Spleen (tissue), 11 donors: Measurements from ENCODE around the gene HMGB2. TPM values are rescaled to one million over a fixed set of nuclear protein-coding genes. Genes with fewer than 3 reads are reported as not detected.
A peak's percentile ranks its signal among the peaks of the same experiment; 100 is the strongest.

Experiments used
- DNase-seq: peaks from one replicate; pipeline ENCODE4 v3.0.0-alpha.2; 2020
- H3K27ac ChIP-seq, 8 donors: fragments of 200-600 bp; sonication (generic) in 7 of 8; 1 replicate in 4 of 8; 2 replicates in 4 of 8; pipeline versions ENCODE4 v1.5.0 to v1.8.0; 2016 to 2021; ENCODE audit warnings: inconsistent platforms in 4 of 8, mild to moderate bottlenecking in 4 of 8, moderate library complexity in 1 of 8
- H3K27me3 ChIP-seq, 7 donors: fragments of 200-600 bp; sonication (generic) in 6 of 7; replicated peaks in 1 of 7; 1 replicate in 4 of 7; 2 replicates in 3 of 7; pipeline versions ENCODE4 v1.5.0 to v1.8.0; 2016 to 2021; ENCODE audit warnings: inconsistent platforms in 3 of 7, mild to moderate bottlenecking in 1 of 7
- H3K36me3 ChIP-seq, 6 donors: fragments of 200-600 bp; sonication (generic) in 5 of 6; 1 replicate in 4 of 6; 2 replicates in 2 of 6; pipeline versions ENCODE4 v1.5.0 to v1.8.0; 2016 to 2021; ENCODE audit warnings: inconsistent platforms in 2 of 6
- H3K4me1 ChIP-seq, 6 donors: fragments of 200-600 bp; sonication (generic) in 5 of 6; 1 replicate in 3 of 6; 2 replicates in 3 of 6; pipeline versions ENCODE4 v1.5.0 to v1.8.0; 2016 to 2021; ENCODE audit warnings: inconsistent platforms in 3 of 6
- H3K4me3 ChIP-seq, 8 donors: fragments of 200-600 bp; sonication (generic) in 7 of 8; 1 replicate in 4 of 8; 2 replicates in 4 of 8; pipeline versions ENCODE4 v1.5.0 to v1.8.0; 2016 to 2021; ENCODE audit warnings: inconsistent platforms in 4 of 8, mild to moderate bottlenecking in 4 of 8, moderate library complexity in 2 of 8
- H3K9me3 ChIP-seq, 8 donors: fragments of 200-600 bp; sonication (generic) in 7 of 8; 1 replicate in 4 of 8; 2 replicates in 4 of 8; pipeline versions ENCODE4 v1.5.0 to v1.8.0; 2016 to 2021; ENCODE audit warnings: inconsistent platforms in 4 of 8
- POLR2A ChIP-seq, 3 donors: fragments of 450-650 bp; IDR thresholded peaks; one replicate each; pipeline ENCODE4 v1.5.1; 2017; ENCODE audit warnings: antibody characterized with exemption in 3 of 3, mild to moderate bottlenecking in 1 of 3
- POLR2AphosphoS5 ChIP-seq, 3 donors: sonication (generic); formaldehyde crosslinking; IDR thresholded peaks; one replicate each; pipeline ENCODE4 v1.5.1; 2017; ENCODE audit warnings: antibody characterized with exemption in 3 of 3
- WGBS, 5 donors: extraction: QIAGEN DNeasy Blood & Tissue Kit in 3 of 5; methylation state at CpG; one replicate each; pipeline versions ENCODE4 v1.1.5 to v1.1.7; 2013 to 2018; 5-methylcytosine and 5-hydroxymethylcytosine counted together
- intact Hi-C: fragments of 100-400 bp; cut with DNase I; formaldehyde crosslinking; loops from one replicate; pipeline ENCODE4 v1.15.0; 2023; ENCODE audit warnings: low total_unique reads
- polyA plus RNA-seq, 3 donors: library from polyadenylated mRNA; stranded (reverse); fragments of 200-250 nt; gene quantifications; one replicate each; pipeline ENCODE4 v1.2.1, GENCODE V29; 2013
- total RNA-seq, 7 donors: library from RNA; depleted of rRNA in 3 of 7; stranded (reverse); fragments of >200 nt in 3 of 7; fragmentation: NEBNext Ultra II Directional in 4 of 7; extraction: Animal tissue kit (Norgen Biotek cat#: 25700) in 4 of 7; gene quantifications; one replicate each; pipeline versions ENCODE4 v1.1.0 to v1.2.1, GENCODE V29; 2016 to 2021
- TF ChIP-seq, protein P1 (sequence below), 11 experiments: fragments of 200-600 bp in 7 of 11; fragments of 450-650 bp in 4 of 11; sonication (generic) in 4 of 11; IDR thresholded peaks in 8 of 11; conservative IDR thresholded peaks in 3 of 11; 1 replicate in 7 of 11; 2 replicates in 4 of 11; pipeline versions ENCODE4 v1.4.0 to v1.8.0; 2016 to 2021; ENCODE audit warnings: antibody characterized with exemption in 11 of 11, inconsistent platforms in 4 of 11, mild to moderate bottlenecking in 1 of 11
- donor health status: healthy with polysubstance abuse.
- donor health status: DM: no; HTN: no; CAD: no; lungs with moderate emphysema.
- donor health status: DM: no; HTN: no; CAD: no.
- donor health status: Bipolar disorder and iron deficiency.
- donor health status: healthy.
- donor health status: DM: no; HTN: no; CAD: no.
- donor health status: DM: yes; HTN: yes; CAD: no.

Gene HMGB2
- total and polyA plus RNA-seq, 10 donors = 78.2 to 421 (median 128) TPM

DNA sequence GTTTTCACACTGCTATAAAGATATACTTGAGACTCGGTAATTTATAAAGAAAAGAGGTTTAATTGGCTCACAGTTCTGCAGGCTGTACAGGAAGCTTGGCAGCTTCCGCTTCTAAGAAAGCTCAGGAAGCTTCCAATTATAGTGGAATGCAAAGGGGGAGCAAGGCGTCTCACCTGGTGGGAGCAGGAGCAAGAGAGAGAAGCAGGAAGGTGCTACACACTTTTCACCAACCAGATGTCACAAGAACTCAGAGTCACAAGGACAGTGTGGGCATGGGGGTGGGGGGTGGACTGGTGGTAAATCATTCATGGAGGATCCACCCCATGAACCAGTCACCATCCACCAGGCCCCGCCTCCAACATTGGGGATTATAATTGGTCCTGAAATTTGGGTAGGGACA lies 22.8 kb downstream of the HMGB2 start:
- intact Hi-C loops = no loop called here
- Histone ChIP-seq H3K36me3 (peaks cover 0 to 98% (median 20%) of the 10 kb centered on the region in 6 donors), H3K27me3 (no peaks in the 10 kb centered on the region), H3K4me3 (no peak overlapping the region), H3K27ac (no peak overlapping the region), H3K9me3 (no peaks in the 10 kb centered on the region), H3K4me1 (no peaks in the 10 kb centered on the region)
- TF ChIP-seq, protein P1, sequence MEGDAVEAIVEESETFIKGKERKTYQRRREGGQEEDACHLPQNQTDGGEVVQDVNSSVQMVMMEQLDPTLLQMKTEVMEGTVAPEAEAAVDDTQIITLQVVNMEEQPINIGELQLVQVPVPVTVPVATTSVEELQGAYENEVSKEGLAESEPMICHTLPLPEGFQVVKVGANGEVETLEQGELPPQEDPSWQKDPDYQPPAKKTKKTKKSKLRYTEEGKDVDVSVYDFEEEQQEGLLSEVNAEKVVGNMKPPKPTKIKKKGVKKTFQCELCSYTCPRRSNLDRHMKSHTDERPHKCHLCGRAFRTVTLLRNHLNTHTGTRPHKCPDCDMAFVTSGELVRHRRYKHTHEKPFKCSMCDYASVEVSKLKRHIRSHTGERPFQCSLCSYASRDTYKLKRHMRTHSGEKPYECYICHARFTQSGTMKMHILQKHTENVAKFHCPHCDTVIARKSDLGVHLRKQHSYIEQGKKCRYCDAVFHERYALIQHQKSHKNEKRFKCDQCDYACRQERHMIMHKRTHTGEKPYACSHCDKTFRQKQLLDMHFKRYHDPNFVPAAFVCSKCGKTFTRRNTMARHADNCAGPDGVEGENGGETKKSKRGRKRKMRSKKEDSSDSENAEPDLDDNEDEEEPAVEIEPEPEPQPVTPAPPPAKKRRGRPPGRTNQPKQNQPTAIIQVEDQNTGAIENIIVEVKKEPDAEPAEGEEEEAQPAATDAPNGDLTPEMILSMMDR (IDR thresholded peaks at IDR 0.05 in 8 of 11, conservative IDR thresholded peaks at IDR 0.05 in 3 of 11) = no peak
- TF ChIP-seq POLR2AphosphoS5 (IDR thresholded peaks at IDR 0.05) = no peak
- no peak for TF ChIP-seq POLR2A (IDR thresholded peaks at IDR 0.05)
- 81 to 92% (median 85%) methylated on average over 4 of the region's 4 CpGs for WGBS, 5 donors
- DNase-seq = no peak

DNA sequence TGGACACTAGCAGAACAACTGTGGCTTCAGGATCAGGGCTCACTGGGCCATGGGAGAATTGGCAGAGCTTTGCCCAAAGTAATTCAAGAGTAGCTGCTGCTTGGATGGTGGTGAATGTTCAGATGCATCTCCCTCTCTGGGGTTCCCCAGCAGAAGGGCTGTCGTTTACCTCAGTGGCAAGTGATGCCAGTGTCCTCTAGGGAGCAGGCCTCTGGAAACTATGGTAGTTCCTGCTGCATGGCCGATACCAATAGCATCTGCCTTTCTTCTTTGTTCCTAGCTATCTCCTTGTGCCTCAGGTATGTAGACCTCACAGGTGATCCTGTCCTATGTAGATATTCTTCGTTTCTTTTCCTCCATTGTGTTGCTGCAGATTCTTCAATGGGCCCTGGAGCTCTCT lies 26.4 kb downstream of the HMGB2 start:
- intact Hi-C loops = no loop called here
- H3K36me3 ChIP-seq = peaks cover 0 to 83% (median 15%) of the 10 kb centered on the region in 6 donors
- DNase-seq = no peak
- TF ChIP-seq POLR2AphosphoS5 (IDR thresholded peaks at IDR 0.05) (no peak), POLR2A (IDR thresholded peaks at IDR 0.05) (no peak)
- TF ChIP-seq, protein P1 (IDR thresholded peaks at IDR 0.05 in 8 of 11, conservative IDR thresholded peaks at IDR 0.05 in 3 of 11) = no peak
- H3K4me3 ChIP-seq = no peak overlapping the region
- no peak overlapping the region for H3K27ac ChIP-seq
- H3K4me1 ChIP-seq = no peaks in the 10 kb centered on the region
- no peaks in the 10 kb centered on the region for H3K9me3 ChIP-seq
- H3K27me3 ChIP-seq = no peaks in the 10 kb centered on the region
- WGBS, 5 donors = 83 to 98% (median 91%) methylated on average over 3 of the region's 3 CpGs

DNA sequence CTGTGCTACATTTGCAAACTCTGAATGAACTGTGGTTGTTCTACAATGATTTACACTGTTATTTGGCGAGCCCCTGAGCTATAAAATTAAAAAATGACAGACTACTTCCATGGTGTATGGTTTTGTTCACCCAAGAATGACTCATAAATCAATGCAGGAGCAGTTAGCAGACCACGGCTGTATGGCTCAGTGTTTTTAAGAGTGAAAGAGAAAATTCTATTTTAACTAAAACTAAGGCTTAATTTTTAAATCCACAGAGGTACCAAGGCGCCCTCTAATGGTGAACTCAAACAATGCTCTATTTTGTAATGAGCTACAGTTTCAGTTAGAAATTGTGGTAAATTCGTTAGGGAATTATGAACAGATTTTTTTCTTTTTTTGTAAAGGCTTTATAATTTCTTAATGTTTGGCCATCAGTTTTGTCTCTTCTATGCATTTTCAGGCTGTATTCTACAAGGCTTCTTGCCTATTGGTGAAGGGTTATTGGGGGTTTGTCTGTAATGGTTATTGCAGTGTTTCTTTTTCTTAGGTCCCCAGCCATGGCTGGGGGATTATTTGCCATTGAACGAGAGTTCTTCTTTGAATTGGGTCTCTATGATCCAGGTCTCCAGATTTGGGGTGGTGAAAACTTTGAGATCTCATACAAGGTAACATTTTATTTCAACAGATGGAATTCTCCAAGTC lies 32.5 kb downstream of the HMGB2 start:
- 25 to 35% (median 34%) methylated on average over 5 of the region's 5 CpGs for WGBS, 5 donors
- H3K27ac ChIP-seq = no peak overlapping the region
- H3K4me1 ChIP-seq = peaks cover 0 to 5% (median 0%) of the 10 kb centered on the region in 6 donors
- DNase-seq = no peak
- no peaks in the 10 kb centered on the region for H3K9me3 ChIP-seq
- no peaks in the 10 kb centered on the region for H3K27me3 ChIP-seq
- H3K36me3 ChIP-seq = peaks cover 0 to 53% (median 8%) of the 10 kb centered on the region in 6 donors
- TF ChIP-seq POLR2A (IDR thresholded peaks at IDR 0.05) = no peak
- TF ChIP-seq, protein P1 (IDR thresholded peaks at IDR 0.05 in 8 of 11, conservative IDR thresholded peaks at IDR 0.05 in 3 of 11) = peak; percentile 8 to 76 (median 51)
- no peak overlapping the region for H3K4me3 ChIP-seq
- intact Hi-C loops = no loop called here

DNA sequence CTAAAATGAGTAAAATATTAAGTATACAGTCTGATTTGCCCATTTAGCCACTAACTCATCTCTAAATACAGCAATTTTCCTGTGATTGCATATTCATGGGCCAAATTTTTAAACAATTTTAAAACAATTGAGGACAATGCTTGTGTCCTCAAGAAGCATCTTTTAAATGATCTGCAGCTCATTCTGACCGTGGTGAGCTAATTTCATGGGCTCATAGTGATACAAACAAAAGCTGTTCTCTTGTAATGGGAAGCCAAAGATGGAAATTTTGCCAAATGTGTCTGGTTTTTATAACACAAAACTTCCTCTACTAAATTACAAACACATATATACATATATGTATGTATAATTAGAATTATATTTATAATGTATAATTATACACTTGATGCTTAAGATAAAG lies 39.7 kb downstream of the HMGB2 start:
- no peak for DNase-seq
- 88 to 97% (median 94%) methylated on average over 1 of the region's 1 CpG for whole genome bisulfite sequencing, 5 donors
- H3K9me3 ChIP-seq = no peaks in the 10 kb centered on the region
- TF ChIP-seq POLR2AphosphoS5 (IDR thresholded peaks at IDR 0.05) (no peak), POLR2A (IDR thresholded peaks at IDR 0.05) (no peak)
- TF ChIP-seq, protein P1 (IDR thresholded peaks at IDR 0.05 in 8 of 11, conservative IDR thresholded peaks at IDR 0.05 in 3 of 11) = no peak
- peaks cover 0 to 40% (median 5%) of the 10 kb centered on the region in 6 donors for H3K36me3 ChIP-seq
- intact Hi-C loops = no loop called here
- no peaks in the 10 kb centered on the region for H3K27me3 ChIP-seq
- no peak overlapping the region for H3K27ac ChIP-seq
- H3K4me3 ChIP-seq = no peak overlapping the region
- no peaks in the 10 kb centered on the region for H3K4me1 ChIP-seq
